ENCODE results near the gene CORO1A.

CORO1A gene

DNA sequence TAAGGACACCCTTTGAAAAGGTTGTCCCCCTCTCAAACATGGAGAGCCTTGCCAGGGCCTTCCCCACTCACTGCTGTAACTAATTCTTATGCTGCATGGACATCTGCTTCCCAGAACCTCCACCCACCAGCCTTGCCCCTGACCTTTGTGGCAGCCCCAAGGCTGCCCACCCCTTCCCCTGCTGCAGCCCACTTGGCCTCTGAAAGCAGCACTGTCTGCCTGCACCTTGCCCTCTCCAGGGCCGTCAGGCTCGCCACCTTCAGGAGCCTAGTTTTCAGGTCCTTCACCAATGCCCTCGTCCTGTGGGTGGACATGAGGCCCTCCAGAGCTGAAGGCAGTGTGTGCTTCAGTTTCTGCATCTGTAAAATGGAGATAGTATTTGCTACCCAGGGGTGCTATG, 2.7 kb upstream of the CORO1A start:
- no peak for DNase-seq
- Histone ChIP-seq H3K4me3 (ENCODE audit: low read depth, low read length) (no peak overlapping the region), H3K27me3 (no peaks in the 10 kb centered on the region), H3K9me3 (no peaks in the 10 kb centered on the region), H3K4me1 (peaks cover 6% of the 10 kb centered on the region; the same call in 1 of the 2 replicates), H3K36me3 (no peaks in the 10 kb centered on the region)
- TF ChIP-seq, protein P1, sequence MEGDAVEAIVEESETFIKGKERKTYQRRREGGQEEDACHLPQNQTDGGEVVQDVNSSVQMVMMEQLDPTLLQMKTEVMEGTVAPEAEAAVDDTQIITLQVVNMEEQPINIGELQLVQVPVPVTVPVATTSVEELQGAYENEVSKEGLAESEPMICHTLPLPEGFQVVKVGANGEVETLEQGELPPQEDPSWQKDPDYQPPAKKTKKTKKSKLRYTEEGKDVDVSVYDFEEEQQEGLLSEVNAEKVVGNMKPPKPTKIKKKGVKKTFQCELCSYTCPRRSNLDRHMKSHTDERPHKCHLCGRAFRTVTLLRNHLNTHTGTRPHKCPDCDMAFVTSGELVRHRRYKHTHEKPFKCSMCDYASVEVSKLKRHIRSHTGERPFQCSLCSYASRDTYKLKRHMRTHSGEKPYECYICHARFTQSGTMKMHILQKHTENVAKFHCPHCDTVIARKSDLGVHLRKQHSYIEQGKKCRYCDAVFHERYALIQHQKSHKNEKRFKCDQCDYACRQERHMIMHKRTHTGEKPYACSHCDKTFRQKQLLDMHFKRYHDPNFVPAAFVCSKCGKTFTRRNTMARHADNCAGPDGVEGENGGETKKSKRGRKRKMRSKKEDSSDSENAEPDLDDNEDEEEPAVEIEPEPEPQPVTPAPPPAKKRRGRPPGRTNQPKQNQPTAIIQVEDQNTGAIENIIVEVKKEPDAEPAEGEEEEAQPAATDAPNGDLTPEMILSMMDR (IDR thresholded peaks at IDR 0.05; ENCODE audit: low read depth, low read length) = no peak

DNA sequence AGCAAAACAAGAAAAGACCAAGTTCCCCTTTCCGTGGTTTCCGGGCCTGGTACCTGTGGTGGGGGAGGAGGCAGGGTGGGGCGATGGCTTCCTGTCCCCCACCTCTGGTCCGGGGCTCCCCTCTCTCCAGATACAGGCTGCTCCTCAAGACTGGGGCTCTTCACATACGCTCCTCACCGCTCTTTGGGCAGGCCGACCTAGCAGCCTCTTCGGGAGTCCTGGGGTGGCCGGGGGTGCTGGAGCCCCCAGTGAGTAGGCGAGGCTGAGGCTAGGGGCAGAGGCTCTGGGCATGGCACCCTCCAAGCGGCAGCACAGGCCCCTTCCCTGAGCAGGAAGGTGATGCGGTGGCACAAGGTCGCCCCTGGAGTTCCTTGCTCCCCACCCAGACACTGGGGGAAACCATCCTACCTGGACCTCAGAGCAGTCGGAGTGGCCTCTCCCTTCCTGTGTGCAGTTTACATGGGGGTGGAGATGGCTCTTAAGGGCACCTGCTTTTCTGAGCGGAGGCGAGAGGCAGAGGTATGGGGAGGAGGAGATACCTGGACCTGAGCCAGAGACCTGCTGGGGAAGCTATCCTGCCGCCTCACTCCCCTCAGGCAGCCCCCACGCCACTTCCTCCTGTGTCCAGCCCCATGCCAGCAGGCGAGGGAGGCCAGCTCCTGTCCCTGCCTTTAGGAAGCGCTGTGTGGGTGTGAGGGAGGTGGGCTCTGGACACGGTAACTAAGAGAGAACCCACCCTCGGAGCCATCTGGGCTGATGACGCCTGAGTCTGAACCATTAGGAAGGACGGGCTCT, 891 bp downstream of the CORO1A start:
- peaks cover 6% of the 10 kb centered on the region; the same call in 1 of the 2 replicates for H3K4me1 ChIP-seq
- TF ChIP-seq, protein P1 (IDR thresholded peaks at IDR 0.05; ENCODE audit: low read depth, low read length) = no peak
- H3K27me3 ChIP-seq = no peaks in the 10 kb centered on the region
- H3K9me3 ChIP-seq = no peaks in the 10 kb centered on the region
- peak; percentile 20 for DNase-seq
- H3K36me3 ChIP-seq = no peaks in the 10 kb centered on the region
- H3K4me3 ChIP-seq (ENCODE audit: low read depth, low read length) = peak overlapping the region; percentile 67

DNA sequence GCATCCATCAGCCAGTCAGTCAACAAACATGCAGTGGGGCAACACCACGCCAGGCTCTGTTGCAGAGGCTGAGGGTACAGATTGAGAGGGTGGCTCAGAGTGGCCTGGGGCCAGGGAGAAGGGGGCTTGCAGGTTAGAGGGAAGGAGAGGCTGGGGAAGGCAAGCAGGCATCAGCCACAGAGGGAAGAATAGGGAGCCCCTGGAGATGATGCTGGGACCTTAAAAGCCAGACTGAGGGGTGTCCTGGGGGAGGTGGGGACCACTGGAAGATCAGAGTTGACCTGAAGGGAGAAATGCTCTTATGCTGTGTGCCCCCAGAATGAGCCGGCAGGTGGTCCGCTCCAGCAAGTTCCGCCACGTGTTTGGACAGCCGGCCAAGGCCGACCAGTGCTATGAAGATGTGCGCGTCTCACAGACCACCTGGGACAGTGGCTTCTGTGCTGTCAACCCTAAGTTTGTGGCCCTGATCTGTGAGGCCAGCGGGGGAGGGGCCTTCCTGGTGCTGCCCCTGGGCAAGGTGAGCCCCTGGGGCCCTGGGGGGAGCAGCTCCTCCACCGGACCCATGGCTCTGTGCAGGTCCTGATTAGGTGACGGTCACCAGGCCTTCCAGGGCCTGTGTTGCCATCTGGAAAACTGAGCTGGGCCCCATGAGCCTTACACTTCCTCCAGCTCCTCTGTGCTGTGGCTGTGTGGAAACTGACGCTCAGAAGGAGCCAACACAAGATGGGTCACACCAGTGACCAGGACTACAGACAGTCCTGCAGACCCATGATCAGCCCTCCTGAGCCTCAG, 1.7 kb downstream of the CORO1A start:
- DNase-seq = peak; percentile 18

DNA sequence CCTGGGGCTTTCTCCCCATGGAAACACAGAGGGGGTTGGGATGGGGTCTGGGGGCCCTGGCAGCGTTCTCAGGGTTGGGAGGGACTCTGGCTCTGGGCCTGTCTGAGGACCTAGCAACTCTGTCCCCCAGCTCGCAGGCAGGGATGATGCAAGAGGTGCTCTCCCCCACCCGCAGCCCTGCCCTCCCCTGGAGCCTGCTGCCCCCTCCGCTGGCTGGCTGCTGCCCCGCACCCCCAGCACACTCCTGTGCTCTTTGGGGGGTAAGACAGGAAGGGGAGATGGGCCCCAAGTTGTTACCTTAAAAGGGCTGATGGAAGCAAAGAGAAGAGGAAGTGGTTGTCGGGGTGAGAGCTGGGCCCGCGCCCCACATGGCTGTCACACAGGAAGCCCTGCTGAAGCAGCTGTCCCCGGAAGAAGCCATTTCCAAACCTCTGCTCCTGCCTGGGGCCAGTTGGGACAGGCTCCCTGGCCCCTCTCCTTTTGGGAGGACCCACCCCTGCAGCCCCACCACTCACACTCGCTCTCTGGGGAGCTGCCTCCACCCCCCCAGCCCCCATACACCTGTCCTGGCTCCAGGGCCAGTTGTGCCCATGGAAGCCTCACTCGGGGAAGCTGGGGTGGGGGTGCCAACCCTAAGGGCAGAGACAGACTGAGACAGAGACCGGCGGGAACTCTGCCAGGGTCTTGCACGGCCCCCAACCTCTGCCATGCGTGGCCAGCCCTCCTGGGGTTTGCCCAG, 2.5 kb downstream of the CORO1A start:
- TF ChIP-seq, protein P1 (IDR thresholded peaks at IDR 0.05; ENCODE audit: low read depth, low read length) = no peak
- Histone ChIP-seq H3K36me3 (no peaks in the 10 kb centered on the region), H3K9me3 (no peaks in the 10 kb centered on the region), H3K27me3 (no peaks in the 10 kb centered on the region), H3K4me3 (ENCODE audit: low read depth, low read length) (no peak overlapping the region), H3K4me1 (peaks cover 6% of the 10 kb centered on the region; the same call in 1 of the 2 replicates)
- DNase-seq = no peak

More for the DNA sequence above, 1.7 kb downstream of the CORO1A start:
- Histone ChIP-seq H3K27me3 (no peaks in the 10 kb centered on the region), H3K4me1 (peaks cover 6% of the 10 kb centered on the region; the same call in 1 of the 2 replicates), H3K36me3 (no peaks in the 10 kb centered on the region), H3K9me3 (no peaks in the 10 kb centered on the region), H3K4me3 (ENCODE audit: low read depth, low read length) (no peak overlapping the region)
- TF ChIP-seq, protein P1 (IDR thresholded peaks at IDR 0.05; ENCODE audit: low read depth, low read length) = no peak

DNA sequence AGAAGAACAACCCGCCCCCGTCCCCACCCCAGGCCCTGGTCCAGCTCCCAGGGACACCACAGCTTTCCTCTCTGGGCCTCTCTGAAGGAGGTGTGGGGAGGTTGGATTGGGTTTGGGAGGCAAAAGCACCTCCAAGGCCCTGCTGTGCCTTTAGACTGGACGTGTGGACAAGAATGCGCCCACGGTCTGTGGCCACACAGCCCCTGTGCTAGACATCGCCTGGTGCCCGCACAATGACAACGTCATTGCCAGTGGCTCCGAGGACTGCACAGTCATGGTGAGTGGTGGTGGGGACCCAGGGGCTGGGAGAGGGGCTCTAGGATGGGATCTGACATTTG, 3.0 kb downstream of the CORO1A start:
- no peaks in the 10 kb centered on the region for H3K27me3 ChIP-seq
- no peaks in the 10 kb centered on the region for H3K36me3 ChIP-seq
- H3K4me3 ChIP-seq (ENCODE audit: low read depth, low read length) = no peak overlapping the region
- H3K4me1 ChIP-seq = peaks cover 6% of the 10 kb centered on the region; the same call in 1 of the 2 replicates
- DNase-seq = no peak
- TF ChIP-seq, protein P1 (IDR thresholded peaks at IDR 0.05; ENCODE audit: low read depth, low read length) = no peak
- no peaks in the 10 kb centered on the region for H3K9me3 ChIP-seq
